GM12872 (cell line): Measurements from ENCODE around the gene GPC5.

Experiments used
- CTCF ChIP-seq: IDR thresholded peaks from 3 replicates; pipeline ENCODE4 v1.5.1; 2011; ENCODE audit warnings: low read depth, mild to moderate bottlenecking, low read length, moderate library complexity; ENCODE audit not compliant: insufficient read depth

Gene GPC5

GRCh38 chr13:91567485-91568207 lies 169.2 kb downstream of the GPC5 start:
- TF ChIP-seq CTCF = no peak

- no peak for TF ChIP-seq CTCF
Measured at GRCh38 chr13:91571681-91572080, 173.3 kb downstream of the GPC5 start.

GRCh38 chr13:91572439-91572838 lies 174.0 kb downstream of the GPC5 start:
- TF ChIP-seq CTCF = no peak

- no peak for TF ChIP-seq CTCF
Measured at GRCh38 chr13:91572944-91573598, 174.7 kb downstream of the GPC5 start.

- no peak for TF ChIP-seq CTCF
Measured at GRCh38 chr13:91574766-91575165, 176.3 kb downstream of the GPC5 start.

- TF ChIP-seq CTCF = peak; percentile 62; the same call in 2 of the 3 replicates
Measured at GRCh38 chr13:91576590-91576989, 178.2 kb downstream of the GPC5 start.

GRCh38 chr13:91579320-91579719 lies 180.9 kb downstream of the GPC5 start:
- no peak for TF ChIP-seq CTCF
